HepG2 (cell line): ENCODE measurements around the gene BMPER. TPM values are rescaled to one million over a fixed set of nuclear protein-coding genes. Genes with fewer than 3 reads are reported as not detected.

Experiments
- ATAC-seq: fragments of 200-7000 bp; cut with Tn5 transposase; 3 replicates; pipeline ENCODE4 v1.9.1; 2020; ENCODE audit warnings: mild to moderate bottlenecking, moderate library complexity
- BruUV-seq: library from RNA; stranded (reverse); fragments of 400-500 nt; replicated peaks from 2 replicates; lab custom pipeline; 2021; lab: Mats Ljungman, UMichigan
- CTCF ChIA-PET: fragments of 300-600 bp; formaldehyde crosslinking; extraction: SDS; loops from one replicate; lab custom pipeline; 2021; ENCODE audit warnings: low total read pairs, inconsistent platforms, low intra/inter-chr PET ratio; lab: Yijun Ruan, JAX
- POLR2A ChIA-PET: fragments of 350-600 bp; sonication (Branson Sonifier 250); formaldehyde crosslinking; loops from one replicate; lab custom pipeline; 2020; ENCODE audit warnings: antibody characterized with exemption, inconsistent platforms; lab: Yijun Ruan, JAX
- DNase-seq: peaks from one replicate; pipeline ENCODE4 v3.0.0-alpha.2; 2015; ENCODE audit warnings: low spot score
- FAIRE-seq: peaks from 3 replicates; lab custom pipeline; 2011; peaks lifted over from hg19 to GRCh38; lab: Jason Lieb, UNC
- H2AFZ ChIP-seq: one replicate; pipeline ENCODE4 v1.6.1; 2011; ENCODE audit warnings: low read length, inconsistent platforms
- H3K27ac ChIP-seq: fragments of 300-600 bp; 3 replicates; pipeline ENCODE4 v1.8.0; 2011; ENCODE audit warnings: mixed run types, mild to moderate bottlenecking, mixed read lengths, low read length, inconsistent platforms; ENCODE audit not compliant: insufficient read depth; ENCODE audit errors: extremely low read length
- H3K27me3 ChIP-seq, 2 experiments: fragments of 200-600 bp in 1 of 2; 2 replicates in 1 of 2; 3 replicates in 1 of 2; pipeline versions ENCODE4 v1.6.0 to v1.8.0; 2011; ENCODE audit warnings: low read length in 2 of 2, mild to moderate bottlenecking in 2 of 2, moderate library complexity in 2 of 2, inconsistent platforms in 1 of 2; ENCODE audit not compliant: insufficient read depth in 2 of 2, control insufficient read depth in 1 of 2
- H3K36me3 ChIP-seq, 2 experiments: fragments of 200-600 bp in 1 of 2; replicated peaks in 1 of 2; 2 replicates in 1 of 2; 3 replicates in 1 of 2; pipeline versions ENCODE4 v1.5.1 to v1.8.0; 2011; ENCODE audit warnings: low read length in 2 of 2, inconsistent platforms in 1 of 2; ENCODE audit not compliant: insufficient read depth in 2 of 2, control insufficient read depth in 1 of 2
- H3K4me1 ChIP-seq: 2 replicates; pipeline ENCODE4 v1.5.1; 2012; ENCODE audit warnings: low read length, inconsistent platforms; ENCODE audit not compliant: insufficient read depth
- H3K4me2 ChIP-seq: 2 replicates; pipeline ENCODE4 v1.6.0; 2011; ENCODE audit warnings: low read depth, low read length, inconsistent platforms
- H3K4me3 ChIP-seq, 3 experiments: fragments of 200-600 bp in 1 of 3; sonication (generic), shearing (Covaris generic) in 1 of 3; replicated peaks in 1 of 3; 2 replicates each; pipeline ENCODE4 v1.5.1; 2011 to 2016; ENCODE audit warnings: low read length in 3 of 3, inconsistent platforms in 2 of 3, low read depth in 2 of 3, mild to moderate bottlenecking in 2 of 3, control low read depth in 1 of 3, mixed read lengths in 1 of 3; ENCODE audit not compliant: insufficient read depth in 1 of 3
- H3K79me2 ChIP-seq: one replicate; pipeline ENCODE4 v1.6.1; 2011; ENCODE audit warnings: low read length, inconsistent platforms; ENCODE audit not compliant: insufficient read depth
- H3K9ac ChIP-seq: 2 replicates; pipeline ENCODE4 v1.6.0; 2011; ENCODE audit warnings: mild to moderate bottlenecking, low read depth, low read length, inconsistent platforms; ENCODE audit not compliant: insufficient read depth
- H3K9me3 ChIP-seq: 2 replicates; pipeline ENCODE4 v1.5.1; 2012; ENCODE audit warnings: mild to moderate bottlenecking, low read length
- H4K20me1 ChIP-seq: 2 replicates; pipeline ENCODE4 v1.6.0; 2011; ENCODE audit warnings: inconsistent platforms, mild to moderate bottlenecking, low read length, moderate library complexity; ENCODE audit not compliant: insufficient read depth
- FOXP4 ChIP-seq: sonication (generic); formaldehyde crosslinking; IDR thresholded peaks from 2 replicates; pipeline ENCODE4 v1.4.0; 2020; ENCODE audit warnings: missing genetic modification reagents
- HIVEP1 ChIP-seq: sonication (generic); formaldehyde crosslinking; IDR thresholded peaks from 2 replicates; pipeline ENCODE4 v1.4.0; 2020; ENCODE audit warnings: mild to moderate bottlenecking, missing genetic modification reagents
- NFYB ChIP-seq: sonication (generic); formaldehyde crosslinking; IDR thresholded peaks from 2 replicates; pipeline ENCODE4 v1.4.0; 2020; ENCODE audit warnings: missing genetic modification reagents
- RERE ChIP-seq: IDR thresholded peaks from 2 replicates; pipeline ENCODE4 v1.6.1; 2016; ENCODE audit warnings: low read depth, missing genetic modification reagents, missing compliant biosample characterization
- SMARCC2 ChIP-seq: fragments of 450-650 bp; IDR thresholded peaks from 2 replicates; pipeline ENCODE4 v1.6.1; 2017; ENCODE audit warnings: antibody characterized with exemption, mild to moderate bottlenecking
- TP53 ChIP-seq: sonication (generic); formaldehyde crosslinking; conservative IDR thresholded peaks from 2 replicates; pipeline ENCODE4 v1.4.0; 2020; ENCODE audit warnings: missing genetic modification reagents
- ZNF160 ChIP-seq: sonication (generic); formaldehyde crosslinking; IDR thresholded peaks from 2 replicates; pipeline ENCODE4 v1.8.0; 2022; ENCODE audit warnings: mild to moderate bottlenecking, inconsistent platforms, missing genetic modification reagents
- WGBS: methylation state at CpG from one replicate; pipeline ENCODE4 v1.1.6; 2017; ENCODE audit warnings: low lambda C conversion rate; 5-methylcytosine and 5-hydroxymethylcytosine counted together
- in situ Hi-C: cut with HindIII; loops from 2 replicates; pipeline ENCODE4 v1.10.0; 2017; ENCODE audit warnings: low pct_unique_long_range_greater_than_20kb; ENCODE audit not compliant: extremely low pct_ligation_motif_present
- intact Hi-C: fragments of 100-400 bp; cut with micrococcal nuclease; formaldehyde crosslinking; loops from one replicate; pipeline ENCODE4 v1.10.0; 2022; ENCODE audit not compliant: unreplicated experiment
- polyA plus RNA-seq, 8 experiments: library from polyadenylated mRNA; depleted of rRNA in 3 of 8; stranded (reverse) in 7 of 8; unstranded in 1 of 8; fragments of >200 nt; fragmentation: Illumina TruSeq in 4 of 8; extraction: Trizol in 4 of 8; gene quantifications; 2 replicates each; pipeline versions ENCODE4 v1.2.1 to v1.2.3, GENCODE V29; 2011 to 2016; ENCODE audit warnings: low read depth in 4 of 8, missing spikeins in 1 of 8, mixed read lengths in 1 of 8; ENCODE audit not compliant: insufficient read depth in 1 of 8
- total RNA-seq, 5 experiments: library from RNA; depleted of rRNA; stranded (reverse); fragments of >200 nt; fragmentation: Illumina TruSeq; extraction: Trizol; gene quantifications; 2 replicates each; pipeline ENCODE4 v1.2.3, GENCODE V29; 2016; ENCODE audit warnings: low read depth in 1 of 5
- TF ChIP-seq, protein P1 (sequence below): sonication (generic); formaldehyde crosslinking; IDR thresholded peaks from 2 replicates; pipeline ENCODE4 v1.8.1; 2023; ENCODE audit warnings: mild to moderate bottlenecking, missing genetic modification reagents

The BMPER gene
- total and polyA plus RNA-seq, 2 of the 13 experiments (the other 11 are each of a cell fraction or from before 2014, with no cell fraction given): not detected

DNA sequence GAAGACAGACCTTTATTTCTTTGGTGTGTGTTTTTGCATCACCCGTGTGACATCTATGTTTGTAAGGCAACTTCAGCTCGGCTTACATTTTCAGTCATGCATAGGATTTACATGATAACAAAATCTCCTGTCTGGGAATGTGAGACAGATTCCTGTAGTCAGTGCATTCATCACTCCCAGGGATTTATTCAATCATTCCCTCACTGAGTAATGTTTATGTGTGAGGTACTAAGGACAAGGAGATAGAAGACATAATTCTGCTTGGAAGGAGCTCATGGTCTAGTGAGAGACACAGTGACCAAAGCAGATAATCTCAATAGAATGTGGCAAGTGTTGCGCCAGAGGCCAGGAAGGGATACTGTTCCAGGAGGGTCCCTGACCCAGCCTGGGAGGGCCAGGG lies 35.2 kb upstream of the BMPER start:
- ATAC-seq: no peak
- no peak for DNase-seq
- CTCF ChIA-PET: no interaction called here

More for the DNA sequence above, 35.2 kb upstream of the BMPER start:
- in situ Hi-C loops (no loop called here), intact Hi-C loops (no loop called here)
- no peak for TF ChIP-seq FOXP4 (CRISPR knock-in tag)
- no peak for TF ChIP-seq SMARCC2
- no peak for TF ChIP-seq NFYB (CRISPR knock-in tag)
- no peak for TF ChIP-seq TP53
- no peak for TF ChIP-seq ZNF160 (CRISPR knock-in tag)
- no peak for TF ChIP-seq HIVEP1 (CRISPR knock-in tag)
- no peak for TF ChIP-seq RERE (CRISPR knock-in tag)
- TF ChIP-seq, protein P1, sequence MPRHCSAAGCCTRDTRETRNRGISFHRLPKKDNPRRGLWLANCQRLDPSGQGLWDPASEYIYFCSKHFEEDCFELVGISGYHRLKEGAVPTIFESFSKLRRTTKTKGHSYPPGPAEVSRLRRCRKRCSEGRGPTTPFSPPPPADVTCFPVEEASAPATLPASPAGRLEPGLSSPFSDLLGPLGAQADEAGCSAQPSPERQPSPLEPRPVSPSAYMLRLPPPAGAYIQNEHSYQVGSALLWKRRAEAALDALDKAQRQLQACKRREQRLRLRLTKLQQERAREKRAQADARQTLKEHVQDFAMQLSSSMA (CRISPR knock-in tag): no peak
- no TSS peak for BruUV-seq
- no peak for FAIRE-seq
- no peak overlapping the region for H3K4me3 ChIP-seq
- H4K20me1 ChIP-seq: no peaks in the 10 kb centered on the region
- no peak overlapping the region for H2AFZ ChIP-seq
- no peaks in the 10 kb centered on the region for H3K9me3 ChIP-seq
- POLR2A ChIA-PET: no interaction called here
- H3K4me1 ChIP-seq: no peaks in the 10 kb centered on the region
- no peak overlapping the region for H3K27ac ChIP-seq
- no peaks in the 10 kb centered on the region for H3K79me2 ChIP-seq
- no peak overlapping the region for H3K9ac ChIP-seq
- H3K27me3 ChIP-seq: peaks cover 0 to 13% of the 10 kb centered on the region in 2 experiments; a peak in 3 of 5 replicates
- H3K36me3 ChIP-seq: no peaks in the 10 kb centered on the region
- H3K4me2 ChIP-seq: no peak overlapping the region
- WGBS: 43% methylated on average over 3 of the region's 3 CpGs
